ENCODE data around the gene DHRS7B.
A peak's percentile ranks its signal among the peaks of the same experiment; 100 is the strongest.
"Not testable (repeated sequence)": the region's sequence is repeated elsewhere in the genome, so short reads cannot be mapped to it uniquely, and the experiment has no call there.

The DHRS7B gene, protein sequence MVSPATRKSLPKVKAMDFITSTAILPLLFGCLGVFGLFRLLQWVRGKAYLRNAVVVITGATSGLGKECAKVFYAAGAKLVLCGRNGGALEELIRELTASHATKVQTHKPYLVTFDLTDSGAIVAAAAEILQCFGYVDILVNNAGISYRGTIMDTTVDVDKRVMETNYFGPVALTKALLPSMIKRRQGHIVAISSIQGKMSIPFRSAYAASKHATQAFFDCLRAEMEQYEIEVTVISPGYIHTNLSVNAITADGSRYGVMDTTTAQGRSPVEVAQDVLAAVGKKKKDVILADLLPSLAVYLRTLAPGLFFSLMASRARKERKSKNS

DNA sequence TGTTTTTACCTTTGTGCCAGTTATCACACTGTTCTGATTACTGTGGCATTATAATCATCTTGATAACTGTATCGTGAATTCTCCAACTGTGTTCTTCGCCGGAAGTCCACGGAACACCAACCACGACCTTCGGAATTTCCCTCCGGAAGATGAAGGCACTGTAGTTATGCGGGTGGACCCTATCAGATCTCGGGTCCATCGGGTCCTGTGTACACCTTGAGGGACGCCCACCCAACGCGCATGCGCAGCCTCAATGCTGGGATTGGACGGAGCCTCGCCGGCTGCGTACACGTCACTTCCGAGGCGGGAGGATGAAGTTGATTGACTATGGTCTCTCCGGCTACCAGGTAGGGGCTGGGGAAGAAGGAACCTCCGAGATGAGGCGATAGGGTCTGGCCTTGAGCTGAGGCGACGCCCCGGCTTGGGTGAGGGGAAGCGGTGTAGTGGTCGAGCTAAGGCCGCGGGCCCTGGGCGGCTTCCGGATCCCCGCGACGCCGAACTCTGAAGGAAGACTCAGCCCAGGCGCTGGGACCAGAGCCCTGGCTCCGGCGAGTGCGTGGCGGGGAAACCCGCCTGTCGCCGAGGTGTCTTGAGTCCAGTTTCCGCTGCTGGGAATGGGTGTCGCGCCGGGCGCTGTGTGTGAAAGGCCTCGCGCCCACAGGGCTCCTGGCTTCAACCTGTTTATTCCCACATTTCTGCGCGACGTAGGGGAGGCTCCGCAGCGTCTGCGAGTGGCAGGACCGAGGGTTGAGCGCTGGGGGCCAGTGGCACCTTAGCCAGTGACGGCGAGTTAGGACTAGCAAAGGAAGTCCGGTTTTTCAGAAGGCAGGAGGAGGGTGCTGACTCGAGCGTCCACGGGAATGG lies at the start of gene DHRS7B:
Gene DHRS7B, plus strand, starts transcription at position 320 of the 864 bp plus-strand sequence. Its CDS starts 8 bp downstream, at position 328.
- DNase-seq = peak; percentile 97

DNA sequence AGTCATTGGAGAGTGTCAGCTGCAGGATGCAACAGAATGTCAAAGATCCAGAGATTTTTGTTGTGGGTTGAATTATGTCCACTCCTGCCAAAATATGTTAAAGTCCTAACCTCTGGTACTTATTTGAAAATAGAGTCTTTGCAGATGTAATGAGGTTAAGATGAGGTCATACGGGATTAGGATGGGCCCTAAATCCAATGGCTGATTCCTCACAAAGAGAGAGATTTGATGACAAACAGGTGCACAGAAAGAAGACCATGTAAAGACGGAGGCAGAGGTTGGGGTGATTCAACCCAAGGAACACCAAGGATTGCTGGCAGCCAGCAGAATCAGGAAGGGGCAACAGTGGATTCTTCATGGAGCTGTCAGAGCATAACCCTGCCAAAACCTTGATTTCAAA lies 49.5 kb upstream of the DHRS7B start:
- no peak for DNase-seq

DNA sequence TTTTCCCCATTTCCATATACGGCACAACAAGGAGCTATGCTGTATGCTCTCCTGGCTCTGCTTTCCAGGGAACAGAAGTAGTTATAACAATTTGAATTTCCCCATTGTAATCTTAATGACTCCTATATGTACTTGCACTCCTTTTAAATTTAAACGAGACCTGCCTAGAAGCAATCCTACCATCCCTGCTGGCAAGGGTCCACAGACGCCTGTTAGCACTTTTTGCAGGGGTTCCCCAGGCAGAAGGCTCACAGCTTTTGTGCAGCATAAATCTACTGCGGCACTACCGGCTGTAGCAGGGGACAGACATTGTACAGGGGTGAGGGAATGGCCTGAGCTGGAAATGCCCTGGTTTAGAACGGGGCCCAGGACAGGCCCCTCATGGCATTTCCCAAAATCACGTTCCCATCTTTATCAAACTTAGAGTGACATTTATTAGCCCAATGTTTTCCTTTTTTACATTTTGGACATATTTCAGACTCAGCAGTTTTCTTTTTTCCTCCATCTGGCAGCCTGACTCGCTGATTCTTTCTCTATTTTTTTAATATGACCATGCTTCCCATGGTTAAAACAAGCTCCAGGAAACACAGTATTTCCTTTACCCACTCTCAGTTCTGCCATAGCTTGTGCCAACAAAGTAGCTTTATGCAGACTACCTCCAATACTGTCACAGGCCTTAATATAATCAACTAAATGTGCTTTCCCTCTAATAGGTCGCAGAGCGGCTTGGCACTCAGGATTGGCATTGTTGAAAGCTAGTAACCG lies 48.6 kb upstream of the DHRS7B start:
- DNase-seq = no peak

DNA sequence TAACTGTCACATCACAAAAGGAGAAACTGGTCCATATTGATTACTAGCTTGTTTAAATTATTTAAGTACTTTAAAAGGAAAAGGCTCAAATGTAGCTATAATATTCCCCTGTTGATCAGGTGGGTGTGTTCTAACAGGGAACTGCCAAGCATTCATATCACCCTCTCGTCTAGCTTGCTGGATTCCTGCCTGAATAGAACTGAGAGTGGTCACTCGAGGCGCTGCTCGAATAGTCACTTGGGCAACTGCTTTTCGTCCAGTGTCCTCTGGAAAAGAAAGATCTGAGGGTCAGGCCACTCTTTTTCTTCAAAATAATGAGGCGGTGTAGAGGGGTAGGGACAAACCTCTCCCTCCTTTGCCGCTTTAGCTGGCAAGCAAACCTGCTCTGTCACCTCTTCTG lies 47.6 kb upstream of the DHRS7B start:
- DNase-seq = no peak

DNA sequence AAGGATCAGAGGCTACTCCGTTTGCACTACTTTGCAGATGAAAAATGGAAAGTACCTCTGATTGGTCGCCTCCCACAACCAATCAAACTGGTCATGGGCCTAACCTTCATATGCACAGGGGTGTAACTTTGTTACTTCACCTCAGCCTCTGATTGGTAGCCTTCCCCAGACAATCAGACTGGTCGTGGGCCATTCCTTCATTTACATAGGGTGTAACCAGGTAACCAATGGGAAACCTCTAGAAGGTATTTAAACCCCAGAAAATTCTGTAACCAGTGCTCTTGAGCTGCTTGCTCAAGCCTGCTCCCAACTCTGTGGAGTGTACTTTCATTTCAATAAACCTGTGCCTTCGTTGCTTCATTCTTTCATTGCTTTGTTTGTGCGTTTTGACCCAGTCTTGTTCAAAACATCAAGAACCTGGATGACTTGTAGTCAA lies 44.7 kb upstream of the DHRS7B start:
- no peak for DNase-seq

DNA sequence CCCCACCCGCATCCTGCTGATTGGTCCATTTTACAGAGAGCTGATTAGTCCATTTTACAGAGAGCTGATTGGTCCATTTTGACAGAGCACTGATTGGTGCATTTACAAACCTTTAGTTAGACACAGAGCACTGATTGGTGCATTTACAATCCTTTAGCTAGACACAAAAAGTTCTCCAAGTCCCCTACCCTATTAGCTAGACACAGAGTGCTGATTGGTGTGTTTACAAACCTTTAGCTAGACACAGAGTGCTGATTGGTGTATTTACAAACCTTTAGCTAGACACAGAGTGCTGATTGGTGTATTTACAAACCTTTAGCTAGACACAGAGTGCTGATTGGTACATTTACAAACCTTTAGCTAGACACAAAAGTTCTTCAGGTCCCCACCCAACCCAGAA lies 41.5 kb upstream of the DHRS7B start:
- DNase-seq = not testable (repeated sequence)

- no peak for DNase-seq
These were observed 41.1 kb upstream of the DHRS7B start for GRCh38 chr17:21085707-21086106.

- no peak for DNase-seq
These were observed 37.6 kb upstream of the DHRS7B start for GRCh38 chr17:21089145-21089544.

GRCh38 chr17:21089933-21090901 lies 36.5 kb upstream of the DHRS7B start:
- no peak for DNase-seq

DNA sequence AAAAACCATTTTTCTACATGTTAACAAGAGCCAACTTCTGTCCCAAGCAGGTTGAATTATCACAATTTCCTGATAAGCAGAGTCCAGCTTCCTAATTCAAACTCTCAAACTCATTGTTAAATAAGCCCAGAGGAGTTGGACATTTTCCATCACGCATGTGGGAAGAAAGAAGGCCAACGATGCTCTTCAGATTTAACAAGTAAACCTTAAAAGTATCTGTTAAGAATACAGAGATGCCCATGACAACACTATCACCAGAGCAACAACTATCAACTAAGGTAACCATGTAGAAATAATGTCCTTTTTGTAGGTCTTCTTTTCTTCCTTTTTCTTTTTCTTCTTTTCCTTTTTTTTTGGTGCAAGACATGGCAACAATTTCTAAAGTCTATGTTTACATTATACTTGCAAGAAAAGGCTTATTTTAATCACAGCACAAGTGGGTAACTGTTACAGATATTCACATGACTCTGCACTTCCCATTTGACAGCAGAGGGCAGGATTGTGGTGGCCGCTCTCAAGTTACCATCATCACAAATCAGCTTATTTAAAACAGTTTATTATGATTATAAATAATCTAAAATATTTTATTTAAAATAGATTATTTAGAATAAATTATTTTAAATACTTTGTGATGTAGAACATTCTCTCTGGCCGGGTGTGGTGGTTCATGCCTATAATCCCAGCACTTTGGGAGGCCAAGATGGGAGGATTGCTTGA lies 35.7 kb upstream of the DHRS7B start:
- no peak for DNase-seq

DNA sequence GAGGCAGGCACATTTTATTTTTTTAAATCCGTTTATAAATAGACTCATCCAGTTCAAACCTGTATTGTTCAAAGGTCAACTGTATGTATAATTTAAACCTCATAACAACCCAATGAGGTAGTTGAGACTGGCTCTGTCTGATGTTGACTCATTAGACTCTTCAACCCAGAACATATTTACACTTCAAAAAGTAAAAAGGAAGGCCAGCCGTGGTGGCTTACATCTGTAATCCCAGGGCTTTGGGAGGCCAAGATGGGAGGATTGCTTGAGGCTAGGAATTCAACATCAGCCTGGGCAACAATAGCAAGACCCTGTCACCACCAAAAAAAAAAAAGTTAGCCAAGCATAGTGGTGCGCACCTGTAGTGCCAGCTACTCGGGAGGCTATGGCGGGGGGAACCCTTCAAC lies 32.5 kb upstream of the DHRS7B start:
- DNase-seq = no peak

DNA sequence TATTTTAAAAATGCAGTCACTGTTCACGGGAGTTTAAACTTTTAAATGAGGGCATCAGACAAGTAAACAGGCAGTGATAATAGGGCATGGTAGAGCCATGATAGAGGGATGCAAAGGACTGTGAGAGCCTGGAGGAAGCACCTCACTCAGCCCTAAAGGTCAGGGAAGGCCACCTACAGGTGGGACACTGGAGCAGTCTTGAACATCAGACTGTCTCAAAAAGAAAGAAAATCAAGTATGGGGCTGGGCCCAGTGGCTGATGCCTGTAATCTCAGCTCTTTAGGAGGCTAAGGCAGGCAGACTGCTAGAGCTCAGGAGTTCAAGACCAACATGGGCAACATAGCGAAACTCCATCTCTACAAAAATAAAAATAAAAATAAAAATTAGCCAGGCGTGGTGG lies 31.0 kb upstream of the DHRS7B start:
- no peak for DNase-seq

DNA sequence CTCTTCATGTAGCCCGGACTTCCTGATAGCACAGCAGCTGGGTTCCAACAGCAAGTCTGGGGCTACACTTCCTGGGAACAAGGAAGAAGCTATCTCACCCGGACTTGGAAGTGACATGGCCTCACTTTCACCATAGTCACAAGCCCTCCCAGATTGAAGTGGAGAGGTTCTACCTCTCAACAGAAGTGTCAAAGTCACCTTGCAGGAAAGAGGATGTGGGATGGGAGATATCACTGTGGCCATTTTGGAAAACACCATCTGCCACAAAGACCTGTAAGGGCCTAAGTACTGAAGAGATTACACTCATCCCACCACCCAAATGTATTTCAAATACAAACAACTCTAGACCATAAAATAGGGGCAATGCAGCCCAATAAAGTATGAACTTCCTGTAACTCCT lies 29.9 kb upstream of the DHRS7B start:
- DNase-seq = no peak

DNA sequence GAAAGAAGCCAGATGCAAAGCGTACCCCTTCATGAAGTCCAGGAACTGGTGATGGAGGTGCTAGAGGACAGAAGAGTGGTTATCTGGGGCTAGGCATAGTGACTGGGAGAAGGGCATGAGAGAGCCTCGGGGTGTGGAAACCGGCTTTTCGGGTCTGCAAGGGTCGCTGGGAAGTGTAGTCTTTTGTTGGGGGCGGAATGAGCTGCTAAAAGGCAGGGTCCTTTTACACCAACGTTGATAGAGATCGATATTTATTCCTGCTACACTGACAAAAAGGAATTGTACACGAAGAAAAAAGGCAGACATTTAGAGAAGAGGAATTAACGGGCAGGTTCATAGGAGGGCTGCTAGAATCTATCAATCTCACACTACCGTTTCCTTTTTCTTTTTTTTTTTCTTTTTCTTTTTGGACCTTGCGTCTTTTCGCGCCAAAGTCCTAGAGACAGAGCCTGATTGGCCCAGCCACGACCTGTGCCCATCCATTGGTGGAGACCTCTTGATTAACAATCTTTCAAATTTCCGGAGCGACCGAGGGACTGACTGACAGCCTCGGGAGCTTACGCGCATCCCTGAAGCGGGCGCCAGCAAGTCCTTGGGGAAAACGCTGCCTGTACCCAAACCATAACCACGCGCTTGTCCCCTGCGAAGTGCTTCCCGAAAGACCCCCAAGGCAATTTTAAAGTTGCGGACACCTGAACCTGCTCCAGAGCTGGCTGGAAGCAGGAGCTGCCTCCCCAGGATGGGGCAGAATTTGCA lies 27.7 kb upstream of the DHRS7B start:
- peak; percentile 33 for DNase-seq

DNA sequence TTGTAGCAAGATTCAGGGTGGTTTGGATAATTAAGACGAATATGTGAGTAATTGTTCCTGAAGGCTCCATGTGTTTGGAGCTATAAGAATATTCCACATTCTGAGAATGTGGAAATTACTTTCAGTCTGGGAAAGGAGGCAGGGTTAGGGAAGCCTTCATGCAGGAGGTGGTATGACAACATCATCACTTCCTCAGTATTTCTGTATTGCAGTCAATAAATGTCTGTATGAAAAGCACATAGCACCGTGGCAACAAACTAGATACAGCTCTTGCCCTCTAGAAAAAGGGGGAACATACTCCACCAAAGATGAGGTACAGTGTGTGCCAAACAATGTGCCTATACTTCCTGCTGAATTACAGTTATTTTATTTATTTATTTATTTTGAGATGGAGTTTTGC lies 26.1 kb upstream of the DHRS7B start:
- no peak for DNase-seq

DNA sequence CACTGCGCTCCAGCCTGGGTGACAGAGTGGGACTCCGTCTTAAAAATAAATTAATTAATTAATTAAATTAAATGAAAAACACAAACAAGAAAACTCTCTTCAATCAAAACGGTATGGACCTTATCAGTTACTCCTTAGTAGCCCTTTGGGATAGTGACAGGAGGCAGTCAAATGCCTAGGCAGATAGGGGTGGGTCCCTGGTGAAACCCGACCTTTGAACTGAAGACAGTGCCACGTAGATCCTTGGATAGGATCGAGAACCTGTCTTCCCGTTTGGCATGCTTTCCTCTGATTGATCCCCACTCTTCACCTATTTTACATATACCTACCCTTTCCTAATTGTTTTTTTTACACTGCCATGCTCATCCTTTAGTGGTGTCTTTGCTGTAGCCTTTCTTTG lies 22.2 kb upstream of the DHRS7B start:
- no peak for DNase-seq

- DNase-seq = no peak
These were observed 21.5 kb upstream of the DHRS7B start for GRCh38 chr17:21105064-21105894.

GRCh38 chr17:21106316-21106715 lies 20.4 kb upstream of the DHRS7B start:
- no peak for DNase-seq

DNA sequence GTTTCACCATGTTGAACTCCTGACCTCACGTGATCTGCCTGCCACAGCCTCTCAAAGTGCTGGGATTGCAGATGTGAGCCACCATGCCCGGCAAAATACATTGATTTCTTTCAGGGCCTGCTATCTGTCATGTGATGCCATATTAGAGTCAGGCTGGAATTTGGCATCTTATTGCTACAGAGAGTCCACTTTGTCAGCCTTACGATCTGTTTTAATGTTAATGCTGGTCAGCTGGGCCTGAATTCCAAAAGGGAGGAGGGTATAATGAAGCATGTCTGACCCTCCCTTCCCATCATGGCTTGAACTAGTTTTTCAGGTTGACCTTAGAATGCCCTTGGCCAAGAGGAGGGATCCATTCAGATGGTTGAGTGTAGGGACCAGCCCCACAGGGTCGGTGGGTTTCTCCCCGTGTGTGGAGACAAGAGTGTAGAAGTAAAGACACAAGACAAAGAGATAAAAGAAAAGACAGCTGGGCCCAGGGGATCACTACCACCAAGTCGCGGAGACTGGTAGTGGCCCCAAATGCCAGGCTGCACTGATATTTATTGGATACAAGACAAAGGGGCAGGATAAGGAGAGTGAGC lies 19.6 kb upstream of the DHRS7B start:
- DNase-seq = not testable (repeated sequence)

Data from activated T-cell treated with anti-CD3 and anti-CD28 coated beads for 4 hours (primary cell).